GM19043 (cell line): ENCODE measurements around the gene PANK4.

Experiments
- ATAC-seq: cut with Tn5 transposase; IDR thresholded peaks from one replicate; pipeline ENCODE4 v1.9.1; 2021; ENCODE audit warnings: low read depth; ENCODE audit not compliant: unreplicated experiment

The PANK4 gene

DNA sequence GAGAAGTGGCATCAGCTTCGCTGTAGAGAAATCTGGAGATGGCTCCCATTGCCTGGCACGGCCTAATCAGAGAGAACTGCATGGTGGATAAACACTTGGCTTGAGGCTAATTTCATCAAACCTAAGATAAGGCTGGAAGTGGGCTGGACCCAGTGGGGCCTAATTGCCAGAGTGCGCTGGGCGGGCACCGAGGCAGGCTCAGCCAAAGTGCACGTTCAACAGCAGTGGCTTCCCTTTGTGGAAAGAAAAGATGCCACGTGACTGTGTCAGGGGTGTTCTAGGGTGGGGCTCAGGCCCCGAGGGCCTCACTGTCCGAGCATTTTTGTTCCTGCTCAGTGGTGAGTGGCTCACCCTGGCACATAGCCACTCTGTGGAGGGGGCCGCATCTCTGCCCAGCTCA is 44.5 kb downstream of the PANK4 start:
- ATAC-seq: no peak

DNA sequence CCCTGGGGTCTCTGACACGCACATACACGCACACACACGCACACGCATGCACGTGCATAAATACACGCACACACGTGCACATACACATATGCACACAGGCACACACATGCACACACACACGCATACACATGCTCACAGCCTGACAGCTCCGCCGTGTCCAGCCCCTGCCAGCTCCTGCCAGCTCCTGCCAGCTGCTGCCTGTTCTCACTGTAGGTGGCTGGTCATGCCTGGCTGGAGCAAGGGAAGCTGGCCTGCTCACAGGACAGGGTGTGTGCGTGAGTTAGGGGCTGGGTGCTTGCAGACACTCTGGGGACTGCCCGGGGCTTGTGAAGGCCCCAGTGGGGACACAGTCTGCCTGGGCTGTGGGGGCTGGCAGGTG is 45.4 kb downstream of the PANK4 start:
- ATAC-seq: no peak

DNA sequence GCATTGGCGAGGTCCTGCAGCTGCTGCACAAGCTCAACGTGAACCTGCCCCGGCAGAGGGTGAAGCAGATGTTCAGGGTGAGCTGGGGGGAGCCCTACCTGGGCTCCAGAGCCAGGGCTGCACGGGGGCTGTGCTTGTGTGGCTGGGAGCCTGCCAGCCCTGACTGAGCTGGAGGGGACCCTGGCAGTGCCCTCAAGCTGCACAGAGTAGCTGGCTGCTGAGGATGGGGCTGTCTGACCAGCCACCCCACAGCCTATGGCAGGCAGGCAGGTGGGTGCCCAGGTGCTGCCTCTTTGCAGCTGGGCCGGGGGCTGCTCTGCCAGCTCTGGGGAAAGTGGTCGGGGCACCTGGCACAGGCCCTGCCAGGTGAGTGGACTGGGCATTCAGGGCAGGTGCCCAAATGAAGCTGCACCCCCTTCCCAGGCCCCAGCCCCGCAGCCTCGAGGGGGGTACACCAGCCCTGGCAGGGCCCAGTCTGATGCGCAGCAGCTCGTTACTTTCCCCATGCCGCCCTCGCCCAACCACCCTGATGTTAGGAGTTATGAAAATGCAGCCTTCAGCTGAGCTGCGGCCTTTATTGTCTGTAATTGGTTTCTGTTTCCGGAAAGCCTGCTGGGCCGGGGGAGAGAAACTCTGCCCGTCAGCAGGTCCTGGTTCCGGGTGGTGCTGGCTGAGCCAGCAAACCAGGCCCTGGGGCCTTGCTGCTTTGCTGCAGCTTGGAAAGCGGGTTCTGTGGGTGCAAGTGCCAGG is 46.0 kb downstream of the PANK4 start:
- no peak for ATAC-seq

DNA sequence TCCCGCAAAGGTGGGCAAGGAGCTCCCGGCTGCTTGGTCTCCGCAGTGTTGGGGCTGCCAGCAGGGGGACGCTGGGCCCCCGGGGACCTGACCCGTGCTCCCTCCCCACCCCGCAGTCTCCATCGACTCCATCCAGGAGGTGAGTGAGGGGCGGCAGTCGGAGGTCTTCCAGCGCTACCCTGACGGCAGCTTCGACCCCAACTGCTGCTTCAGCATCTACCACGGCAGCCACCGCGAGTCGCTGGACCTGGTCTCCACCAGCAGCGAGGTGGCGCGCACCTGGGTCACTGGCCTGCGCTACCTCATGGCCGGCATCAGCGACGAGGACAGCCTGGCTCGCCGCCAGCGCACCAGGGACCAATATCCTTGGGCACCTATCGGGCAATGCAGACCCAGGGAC is 46.8 kb downstream of the PANK4 start:
- no peak for ATAC-seq

DNA sequence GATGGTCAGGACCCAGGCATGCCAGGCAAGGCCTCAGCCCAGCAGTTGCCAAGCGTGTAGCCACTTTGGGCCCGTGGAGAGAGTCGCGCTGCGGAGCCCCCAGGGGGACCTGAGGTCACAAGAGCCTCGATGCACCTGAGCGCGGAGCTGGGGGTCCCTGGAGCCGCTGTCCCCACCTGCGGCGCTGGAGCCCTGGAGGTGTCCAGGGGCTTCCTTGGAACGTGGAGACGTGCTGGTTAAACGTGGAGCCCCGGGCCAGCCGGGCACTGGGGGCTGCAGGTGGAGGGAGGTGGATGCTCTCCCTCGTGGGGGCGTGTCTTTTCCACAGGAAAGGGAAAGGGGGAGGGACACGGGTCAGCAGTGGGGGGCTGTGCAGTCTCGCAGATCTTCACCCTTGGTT is 47.2 kb downstream of the PANK4 start:
- ATAC-seq: no peak

DNA sequence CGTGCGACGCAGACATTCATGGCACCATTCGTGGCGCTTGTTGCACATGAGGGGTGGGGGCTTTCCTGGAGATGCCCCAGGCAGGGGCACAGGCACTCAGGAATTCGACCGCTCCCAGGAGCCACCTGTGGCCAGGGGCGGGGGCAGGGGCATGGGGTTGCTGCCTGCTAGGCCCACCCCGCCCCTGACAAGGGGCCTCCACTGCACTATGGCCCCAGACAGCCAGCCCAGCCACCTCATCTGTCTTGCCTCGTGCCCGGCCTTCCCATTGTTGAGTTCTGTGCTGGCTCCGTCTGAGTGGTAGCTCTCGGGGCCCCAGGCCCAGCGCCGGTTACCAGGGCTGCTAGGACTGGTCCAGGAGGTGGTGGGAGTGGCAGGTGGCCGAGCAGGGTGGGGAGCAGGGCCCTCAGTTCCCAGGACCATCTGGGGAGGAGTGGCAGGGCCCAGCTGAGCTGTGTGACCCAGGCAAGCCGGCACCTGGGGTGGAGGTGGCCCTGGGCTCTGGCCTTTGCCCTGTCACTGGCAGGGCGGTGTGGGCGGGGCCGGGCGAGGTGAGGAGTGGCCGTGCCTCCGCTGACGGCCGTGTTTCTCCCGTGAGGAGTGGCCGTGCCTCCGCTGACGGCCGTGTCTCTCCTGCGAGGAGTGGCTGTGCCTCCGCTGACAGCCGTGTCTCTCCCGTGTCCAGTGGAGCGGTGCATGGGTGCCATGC is 48.5 kb downstream of the PANK4 start:
- ATAC-seq: no peak

DNA sequence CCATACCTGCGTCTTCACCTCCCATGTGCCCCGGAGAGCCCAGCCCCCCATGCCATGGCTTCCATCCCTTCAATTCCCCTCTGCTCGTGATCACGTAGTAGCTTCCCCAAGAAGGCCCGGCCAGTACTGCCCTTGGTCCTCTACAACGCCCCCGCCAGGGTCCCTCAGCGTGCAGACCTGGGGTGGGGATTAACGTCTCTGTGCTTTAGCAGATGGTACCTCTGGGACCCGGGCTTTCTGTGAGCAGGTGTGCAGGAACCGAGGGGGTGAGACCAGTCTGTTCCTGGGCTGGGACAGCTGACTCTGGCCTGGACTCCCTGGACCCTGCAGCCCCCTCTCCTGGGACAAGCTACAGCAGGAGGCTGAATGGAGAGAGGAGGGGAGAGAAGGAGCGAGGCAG is 49.1 kb downstream of the PANK4 start:
- no peak for ATAC-seq

DNA sequence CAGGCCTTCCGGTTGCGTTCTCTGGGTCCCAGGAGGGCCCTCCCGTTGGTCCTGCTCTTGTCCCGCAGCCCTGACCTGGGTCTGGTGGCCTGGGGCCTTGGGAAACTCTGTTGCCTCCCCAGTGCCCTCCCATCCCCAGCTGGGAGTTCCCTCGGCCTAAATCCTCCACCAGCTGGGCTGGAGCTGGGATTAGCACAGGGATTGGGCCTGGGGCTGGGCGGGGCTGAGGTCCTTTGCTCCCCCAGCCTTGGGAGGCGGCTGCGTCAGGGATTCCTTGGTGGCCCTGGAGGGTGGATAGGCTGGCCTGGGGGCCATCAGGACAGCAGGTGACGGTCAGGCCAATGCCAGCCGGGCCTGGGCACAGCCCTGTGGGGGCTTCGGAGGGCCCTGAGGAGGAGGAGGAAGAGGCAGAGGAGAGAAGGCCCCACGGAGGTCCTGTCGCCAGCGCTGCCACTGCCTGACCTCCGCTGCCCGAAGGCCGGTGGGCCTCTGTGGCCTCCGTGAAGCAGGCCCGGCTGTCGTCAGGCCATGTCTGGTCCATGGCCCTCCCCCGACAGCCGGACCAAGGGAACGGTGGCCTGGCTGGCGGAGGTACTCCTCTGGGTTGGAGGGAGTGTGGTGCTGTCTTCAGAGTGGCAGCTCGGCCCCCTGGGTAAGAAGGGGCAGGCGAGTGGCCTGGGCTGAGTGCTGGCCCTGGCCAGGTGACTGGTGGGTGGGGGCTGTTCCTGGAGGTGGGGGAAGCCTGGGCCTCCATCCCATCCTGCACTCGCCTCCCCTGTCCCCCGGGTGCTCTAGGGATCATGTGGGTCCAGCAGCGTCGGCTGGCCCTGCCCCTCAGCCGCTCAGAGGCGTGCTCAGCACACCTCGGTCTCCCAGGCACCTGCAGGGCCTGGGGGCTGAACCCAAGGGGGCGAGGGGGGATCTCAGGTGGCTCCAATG is 50.1 kb downstream of the PANK4 start, which contains the start of gene PLCH2:
PLCH2 (plus strand) TSS at position 229 of the 939 bp plus-strand sequence; CDS start at position 529, 300 bp downstream.
- ATAC-seq: no peak

DNA sequence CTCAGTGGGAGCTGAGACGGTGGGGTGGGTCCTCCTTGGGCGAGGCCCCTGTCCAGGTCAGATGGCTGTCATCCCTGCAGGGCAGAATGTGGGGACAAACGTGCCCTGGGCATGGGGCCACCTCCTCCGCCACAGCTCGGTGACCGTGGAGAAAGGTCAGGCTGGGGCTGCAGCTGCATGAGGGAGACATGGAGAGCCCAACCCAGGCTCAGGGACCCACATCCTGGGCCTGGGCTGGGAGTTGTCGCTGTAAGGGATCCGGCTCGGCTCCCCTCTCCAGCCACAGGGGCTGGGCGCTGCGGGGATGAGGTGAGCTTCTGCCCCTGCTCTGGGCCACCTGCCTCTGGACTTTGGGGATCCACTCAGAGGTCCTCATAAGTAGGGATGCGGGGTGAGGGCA is 50.8 kb downstream of the PANK4 start:
- ATAC-seq: no peak

DNA sequence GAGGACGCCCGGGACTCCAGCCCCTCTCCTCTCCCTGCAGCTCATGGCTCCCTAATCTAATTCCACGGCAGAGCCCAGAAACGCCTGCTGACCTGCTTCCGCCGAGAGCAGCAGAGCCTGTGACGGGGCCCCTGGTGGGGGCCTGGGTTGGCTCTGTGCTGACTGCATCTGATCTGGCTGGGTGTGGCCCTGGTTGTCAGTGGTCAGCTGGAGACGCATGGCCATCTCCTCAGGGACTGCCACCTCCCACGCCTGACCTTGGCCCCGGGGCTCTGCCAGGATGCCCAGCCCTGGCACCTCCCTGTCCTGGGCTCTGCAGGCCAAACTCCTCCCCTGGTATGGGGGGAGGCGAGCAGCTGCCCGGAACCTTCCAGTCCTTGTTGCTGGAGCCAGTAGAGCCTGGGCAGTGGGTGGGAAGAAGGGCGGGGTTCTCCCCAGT is 51.4 kb downstream of the PANK4 start:
- ATAC-seq: no peak

DNA sequence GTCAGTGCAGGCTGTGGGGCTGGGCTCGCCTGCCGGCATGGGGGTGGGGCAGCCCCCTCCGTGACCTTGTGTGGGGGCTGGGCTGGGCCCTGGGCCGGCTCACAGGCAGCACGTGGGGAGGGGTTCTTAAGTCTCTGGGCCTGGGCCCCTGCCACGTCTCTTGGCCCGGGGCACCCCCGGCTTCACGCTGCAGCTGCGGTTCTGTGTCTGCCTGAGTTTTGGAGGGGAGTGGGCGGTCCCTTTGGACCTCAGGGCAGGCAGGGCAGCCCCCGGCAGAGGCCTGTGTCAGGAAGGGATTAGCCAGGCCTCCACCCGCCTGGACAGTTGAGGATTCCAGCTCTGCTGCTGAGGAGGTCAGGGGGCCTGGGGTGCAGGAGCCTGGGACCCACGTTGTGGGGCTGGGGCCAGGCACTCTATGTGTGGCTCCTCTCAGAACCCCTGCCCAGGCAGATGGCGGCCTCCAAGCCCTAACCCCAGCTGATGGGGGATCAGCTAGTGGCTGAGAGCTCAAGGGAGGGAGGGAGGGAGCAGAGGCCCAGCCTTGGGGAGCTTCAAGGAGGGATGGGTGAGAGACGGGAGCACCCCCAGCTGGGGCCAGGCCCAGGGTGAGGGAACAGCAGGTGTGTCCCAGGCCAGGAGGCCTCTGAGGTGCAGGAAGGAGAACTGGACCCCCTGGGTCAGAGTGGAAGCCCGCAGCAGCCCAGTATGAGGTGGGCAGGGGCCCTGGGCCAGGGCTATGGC is 52.1 kb downstream of the PANK4 start:
- no peak for ATAC-seq

DNA sequence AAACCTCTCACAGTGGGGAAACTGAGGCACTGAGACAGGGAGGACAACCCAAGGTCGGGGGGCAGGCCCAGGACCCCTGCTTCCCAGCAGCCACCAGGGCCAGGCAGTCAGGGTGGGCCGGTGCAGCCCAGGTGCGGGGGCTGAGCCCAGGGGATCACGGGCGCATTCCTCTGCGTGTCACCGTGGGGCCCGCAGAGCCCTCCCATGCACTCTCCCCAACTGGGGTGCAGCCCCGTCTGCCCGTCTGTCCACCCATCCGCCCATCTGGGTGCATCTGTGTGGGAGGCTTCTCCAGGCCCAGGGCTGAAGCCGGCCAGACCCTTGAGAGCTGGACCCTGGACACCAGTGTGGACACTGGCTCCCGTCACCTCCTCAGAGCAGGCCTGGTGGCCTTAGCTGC is 53.2 kb downstream of the PANK4 start:
- ATAC-seq: no peak

DNA sequence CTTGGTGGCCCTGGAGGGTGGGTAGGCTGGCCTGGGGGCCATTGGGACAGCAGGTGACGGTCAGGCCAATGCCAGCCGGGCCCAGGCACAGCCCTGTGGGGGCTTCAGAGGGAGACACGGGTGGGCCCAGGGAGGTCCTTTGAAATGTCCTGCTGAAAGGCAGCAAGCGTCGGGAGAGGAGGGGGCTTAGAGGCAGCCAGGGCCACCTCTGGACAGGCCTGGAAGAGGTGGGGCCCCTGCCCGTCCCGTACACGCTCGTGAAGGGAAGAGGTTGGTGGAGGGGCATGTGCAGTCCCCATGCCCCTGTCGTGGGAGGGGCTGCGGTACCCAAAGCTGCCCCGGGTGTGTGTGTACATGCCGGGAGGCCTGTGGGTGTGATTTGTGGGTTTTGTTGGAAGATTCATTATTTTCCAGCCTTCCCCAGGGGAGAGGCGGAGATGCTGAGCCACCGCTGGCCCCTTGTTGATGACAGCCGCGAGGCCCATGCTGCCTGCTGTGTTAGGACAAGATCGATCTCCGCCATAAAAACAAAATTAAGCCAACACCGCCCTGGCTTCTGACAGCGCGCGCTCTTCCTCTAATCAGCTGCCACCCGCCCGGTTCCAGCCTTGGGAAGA is 53.7 kb downstream of the PANK4 start:
- no peak for ATAC-seq

DNA sequence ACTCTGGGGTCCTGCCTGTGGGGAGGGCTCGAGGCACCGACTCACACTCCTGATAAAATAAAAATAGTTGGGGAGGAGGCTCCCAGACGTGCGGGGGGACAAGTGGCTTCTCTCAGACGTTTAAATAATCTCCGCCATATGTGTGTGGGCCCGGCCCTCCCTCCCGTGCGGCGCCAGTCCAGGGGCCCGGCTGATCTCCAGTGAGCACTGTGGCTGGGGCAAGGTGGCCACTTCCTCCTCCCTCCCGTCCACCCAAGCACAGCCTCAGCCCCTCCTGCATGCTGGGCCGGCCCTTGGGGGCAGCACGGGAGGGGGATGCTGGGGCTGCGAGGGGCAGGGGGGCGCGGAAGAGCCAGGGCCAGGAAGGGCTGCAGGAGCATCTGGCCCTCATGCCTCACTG is 54.3 kb downstream of the PANK4 start:
- no peak for ATAC-seq

DNA sequence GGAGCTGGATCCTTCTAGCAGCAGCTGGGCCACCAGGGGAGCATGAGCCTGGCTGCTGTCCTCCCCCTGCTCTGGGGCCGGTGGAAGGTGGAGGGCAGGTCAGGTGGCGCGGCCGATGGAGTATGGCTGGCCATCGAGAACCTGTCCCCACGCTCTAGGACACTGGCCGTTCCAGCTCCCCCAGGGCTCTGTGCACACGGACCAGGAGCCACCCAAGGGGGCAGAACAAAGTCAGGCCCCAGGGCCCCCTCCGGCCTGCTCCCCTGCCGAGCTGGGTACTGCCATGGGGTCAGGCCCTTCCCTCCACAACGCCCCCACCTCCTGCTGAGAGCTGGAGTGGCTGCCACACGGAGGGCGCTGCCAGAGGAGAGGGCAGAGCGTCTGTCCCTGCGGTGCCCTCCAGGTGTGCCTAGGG is 54.8 kb downstream of the PANK4 start:
- no peak for ATAC-seq

DNA sequence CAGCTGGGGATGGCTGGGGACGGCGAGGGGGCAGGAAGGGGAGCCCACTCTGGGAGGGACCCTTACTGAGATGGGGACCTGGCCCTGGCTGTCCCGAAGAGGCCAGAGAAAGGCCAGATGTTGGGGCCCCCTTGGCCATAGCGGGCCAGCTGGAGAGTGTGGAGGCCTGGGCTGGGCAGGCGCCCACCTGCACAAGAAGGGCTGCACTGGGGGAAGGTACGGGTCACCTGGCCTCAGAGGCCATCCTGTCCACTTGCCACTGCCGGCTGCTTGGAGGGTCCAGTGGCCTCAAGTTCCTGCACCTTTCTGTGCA is 55.3 kb downstream of the PANK4 start:
- ATAC-seq: no peak

DNA sequence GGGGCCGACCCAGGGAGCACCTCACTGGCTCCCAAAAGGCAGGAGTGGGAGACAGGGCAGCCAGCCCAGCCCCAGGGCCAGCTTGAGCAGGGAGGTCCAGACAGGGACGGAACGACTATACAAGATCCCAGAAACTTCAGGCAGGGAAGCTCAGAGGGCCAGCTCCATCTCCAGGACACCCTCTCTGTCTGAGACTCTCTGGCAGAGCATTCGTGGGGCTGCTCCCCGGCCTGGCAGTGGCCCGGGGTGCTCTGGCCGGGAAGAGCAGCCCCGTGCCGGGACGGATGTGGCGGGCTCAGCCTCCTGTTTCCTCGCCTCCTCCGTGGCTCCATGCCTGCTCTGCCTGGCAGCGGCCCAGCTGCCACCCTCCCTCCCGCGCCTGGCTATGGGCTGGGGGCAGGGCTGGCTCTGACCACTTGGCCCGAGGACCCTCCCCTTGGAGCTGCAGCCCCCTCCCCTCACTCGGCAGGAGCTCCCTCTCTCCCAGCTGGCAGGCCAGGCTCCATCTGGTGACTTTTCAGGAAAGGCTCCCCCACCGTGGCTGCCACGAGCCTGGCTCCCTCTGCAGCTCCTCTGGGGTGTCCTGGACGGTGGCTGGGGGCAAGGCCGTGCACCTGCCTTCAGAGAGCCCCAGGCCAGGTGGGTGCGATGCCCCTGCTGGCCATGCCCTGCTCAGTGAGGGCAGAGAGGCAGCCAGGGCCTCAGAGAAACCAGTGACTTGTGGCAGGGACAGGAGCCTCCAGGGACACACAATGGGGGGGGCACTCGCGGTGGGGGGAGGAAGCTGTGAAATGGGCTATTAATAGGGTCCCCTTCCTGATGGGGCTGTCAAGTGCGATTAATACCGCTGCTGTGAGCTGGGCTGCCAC is 55.9 kb downstream of the PANK4 start:
- ATAC-seq: no peak

DNA sequence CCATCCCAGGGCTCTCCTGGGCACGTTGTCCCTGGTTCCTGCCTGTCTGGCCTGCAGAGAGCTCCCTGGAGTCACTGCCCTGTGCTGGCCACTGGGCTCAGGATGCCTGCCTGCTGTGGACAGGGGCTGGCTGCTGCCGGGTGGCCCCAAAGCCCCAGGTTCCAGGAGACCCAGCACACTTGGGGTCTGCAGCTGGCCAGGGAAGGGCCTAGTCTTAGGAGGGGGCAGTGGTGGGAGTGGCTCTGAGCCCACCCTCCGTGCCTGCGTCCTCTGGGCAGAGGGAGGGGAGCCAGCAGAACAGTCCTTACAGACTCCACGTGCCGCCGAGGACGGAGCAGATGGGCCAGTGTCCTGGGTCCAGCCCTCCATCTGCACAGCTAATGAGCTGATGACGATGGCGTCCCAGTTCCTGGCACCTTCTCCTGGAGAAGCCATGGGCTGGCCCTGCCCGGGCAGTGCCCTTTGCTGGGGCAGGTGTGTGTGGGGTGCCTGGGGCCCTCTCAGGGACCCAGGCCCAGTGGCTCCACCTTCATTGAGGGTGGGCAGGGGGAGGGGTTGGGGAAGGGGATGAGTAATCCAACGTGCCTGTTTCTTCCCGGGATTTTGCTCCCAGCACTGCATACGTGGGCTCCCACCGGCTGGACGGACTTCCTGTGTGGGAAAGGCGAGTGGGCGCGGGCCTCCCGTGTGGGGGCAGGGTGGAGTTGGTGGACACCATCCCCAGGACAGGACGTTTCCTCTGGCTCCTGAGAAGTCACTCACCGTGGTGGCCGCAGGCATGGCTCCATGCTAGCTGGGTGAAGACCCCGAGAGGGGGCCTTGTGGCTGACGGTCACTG is 57.1 kb downstream of the PANK4 start:
- no peak for ATAC-seq
